ENCODE data around the gene MACROD2. TPM values are rescaled to one million over a fixed set of nuclear protein-coding genes. Genes with fewer than 3 reads are reported as not detected.

The MACROD2 gene
- total RNA-seq, 1 experiment from 2014 or later = 3.1 TPM

- no peak for DNase-seq (ENCODE audit: unreplicated experiment)
- no TSS peak for BruUV-seq (replicated peaks)
- H3K4me1 Mint-ChIP-seq (ENCODE audit: insufficient read depth, unreplicated experiment) = no peaks in the 10 kb centered on the region
- TF ChIP-seq CTCF (IDR thresholded peaks at IDR 0.05; ENCODE audit: unreplicated experiment) = no peak
- no peaks in the 10 kb centered on the region for H3K9me3 Mint-ChIP-seq (ENCODE audit: unreplicated experiment)
- ChIA-PET POLR2A (interaction anchor here (0.8 to 1.2 kb wide), 4 partner anchors 11 to 24 kb away, joined by 3 to 4 read pairs (median 3); no protein-coding TSS in a partner anchor), CTCF (interaction anchor here (0.6 to 1.3 kb wide), 4 partner anchors 9 to 1560 kb away, joined by 3 to 5 read pairs (median 4); no protein-coding TSS in a partner anchor)
- H3K4me3 Mint-ChIP-seq (ENCODE audit: unreplicated experiment) = no peak overlapping the region
- intact Hi-C loops (cut with micrococcal nuclease) = no loop called here
- no peak overlapping the region for H3K27ac Mint-ChIP-seq (ENCODE audit: low read depth, unreplicated experiment)
- H3K36me3 Mint-ChIP-seq (ENCODE audit: insufficient read depth, unreplicated experiment) = no peaks in the 10 kb centered on the region
- no peaks in the 10 kb centered on the region for H3K27me3 Mint-ChIP-seq (ENCODE audit: insufficient read depth, unreplicated experiment)
Measured at GRCh38 chr20:14688005-14688404, 692.7 kb downstream of the MACROD2 start.

GRCh38 chr20:14691994-14692393, 696.7 kb downstream of the MACROD2 start:
- Mint-ChIP-seq H3K27me3 (ENCODE audit: insufficient read depth, unreplicated experiment) (no peaks in the 10 kb centered on the region), H3K9me3 (ENCODE audit: unreplicated experiment) (no peaks in the 10 kb centered on the region), H3K4me3 (ENCODE audit: unreplicated experiment) (no peak overlapping the region), H3K36me3 (ENCODE audit: insufficient read depth, unreplicated experiment) (no peaks in the 10 kb centered on the region), H3K27ac (ENCODE audit: low read depth, unreplicated experiment) (no peak overlapping the region), H3K4me1 (ENCODE audit: insufficient read depth, unreplicated experiment) (no peaks in the 10 kb centered on the region)
- ChIA-PET CTCF (no interaction called here), POLR2A (interaction anchor here (1.6 kb wide), 1 partner anchor 10 kb away, joined by 4 read pairs; no protein-coding TSS in a partner anchor)
- no peak for DNase-seq (ENCODE audit: unreplicated experiment)
- intact Hi-C loops (cut with micrococcal nuclease) = no loop called here
- TF ChIP-seq CTCF (IDR thresholded peaks at IDR 0.05; ENCODE audit: unreplicated experiment) = no peak
- BruUV-seq (replicated peaks) = no TSS peak

- no peak for TF ChIP-seq CTCF (IDR thresholded peaks at IDR 0.05; ENCODE audit: unreplicated experiment)
- BruUV-seq (replicated peaks) = no TSS peak
- Mint-ChIP-seq H3K36me3 (ENCODE audit: insufficient read depth, unreplicated experiment) (no peaks in the 10 kb centered on the region), H3K9me3 (ENCODE audit: unreplicated experiment) (no peaks in the 10 kb centered on the region), H3K27ac (ENCODE audit: low read depth, unreplicated experiment) (no peak overlapping the region), H3K4me1 (ENCODE audit: insufficient read depth, unreplicated experiment) (peaks cover 7% of the 10 kb centered on the region), H3K27me3 (ENCODE audit: insufficient read depth, unreplicated experiment) (no peaks in the 10 kb centered on the region), H3K4me3 (ENCODE audit: unreplicated experiment) (no peak overlapping the region)
- ChIA-PET CTCF (interaction anchor here (1.0 to 2.6 kb wide), 2 partner anchors 8 to 360 kb away, joined by 3 to 11 read pairs; partner anchors contain the start of gene FLRT3), POLR2A (interaction anchor here (0.7 to 0.8 kb wide), 2 partner anchors 12 to 341 kb away, joined by 3 read pairs; no protein-coding TSS in a partner anchor)
- intact Hi-C loops (cut with micrococcal nuclease) = no loop called here
- no peak for DNase-seq (ENCODE audit: unreplicated experiment)
Measured at GRCh38 chr20:14696478-14696877, 701.2 kb downstream of the MACROD2 start.

GRCh38 chr20:14696937-14697336, 701.6 kb downstream of the MACROD2 start:
- no peak for TF ChIP-seq CTCF (IDR thresholded peaks at IDR 0.05; ENCODE audit: unreplicated experiment)
- intact Hi-C loops (cut with micrococcal nuclease) = no loop called here
- BruUV-seq (replicated peaks) = no TSS peak
- no peak for DNase-seq (ENCODE audit: unreplicated experiment)
- no peaks in the 10 kb centered on the region for H3K36me3 Mint-ChIP-seq (ENCODE audit: insufficient read depth, unreplicated experiment)
- no peak overlapping the region for H3K27ac Mint-ChIP-seq (ENCODE audit: low read depth, unreplicated experiment)
- peaks cover 7% of the 10 kb centered on the region for H3K4me1 Mint-ChIP-seq (ENCODE audit: insufficient read depth, unreplicated experiment)
- H3K9me3 Mint-ChIP-seq (ENCODE audit: unreplicated experiment) = no peaks in the 10 kb centered on the region
- CTCF ChIA-PET = interaction anchor here (0.9 to 2.6 kb wide), 3 partner anchors 9 to 363 kb away, joined by 3 to 11 read pairs (median 5); partner anchors contain the start of gene FLRT3
- POLR2A ChIA-PET = interaction anchor here (0.6 to 1.3 kb wide), 2 partner anchors 15 to 694 kb away, joined by 3 to 6 read pairs; no protein-coding TSS in a partner anchor
- H3K4me3 Mint-ChIP-seq (ENCODE audit: unreplicated experiment) = no peak overlapping the region
- H3K27me3 Mint-ChIP-seq (ENCODE audit: insufficient read depth, unreplicated experiment) = no peaks in the 10 kb centered on the region

Data from MCF 10A (cell line).